IPS DF 4.7 (cell line): ENCODE data around the gene OTUD5.

Source experiments
- DNase-seq: peaks from one replicate; pipeline ENCODE4 v3.0.0-alpha.2; 2013; ENCODE audit warnings: low spot score; ENCODE audit errors: extremely low read depth

Gene OTUD5

DNA sequence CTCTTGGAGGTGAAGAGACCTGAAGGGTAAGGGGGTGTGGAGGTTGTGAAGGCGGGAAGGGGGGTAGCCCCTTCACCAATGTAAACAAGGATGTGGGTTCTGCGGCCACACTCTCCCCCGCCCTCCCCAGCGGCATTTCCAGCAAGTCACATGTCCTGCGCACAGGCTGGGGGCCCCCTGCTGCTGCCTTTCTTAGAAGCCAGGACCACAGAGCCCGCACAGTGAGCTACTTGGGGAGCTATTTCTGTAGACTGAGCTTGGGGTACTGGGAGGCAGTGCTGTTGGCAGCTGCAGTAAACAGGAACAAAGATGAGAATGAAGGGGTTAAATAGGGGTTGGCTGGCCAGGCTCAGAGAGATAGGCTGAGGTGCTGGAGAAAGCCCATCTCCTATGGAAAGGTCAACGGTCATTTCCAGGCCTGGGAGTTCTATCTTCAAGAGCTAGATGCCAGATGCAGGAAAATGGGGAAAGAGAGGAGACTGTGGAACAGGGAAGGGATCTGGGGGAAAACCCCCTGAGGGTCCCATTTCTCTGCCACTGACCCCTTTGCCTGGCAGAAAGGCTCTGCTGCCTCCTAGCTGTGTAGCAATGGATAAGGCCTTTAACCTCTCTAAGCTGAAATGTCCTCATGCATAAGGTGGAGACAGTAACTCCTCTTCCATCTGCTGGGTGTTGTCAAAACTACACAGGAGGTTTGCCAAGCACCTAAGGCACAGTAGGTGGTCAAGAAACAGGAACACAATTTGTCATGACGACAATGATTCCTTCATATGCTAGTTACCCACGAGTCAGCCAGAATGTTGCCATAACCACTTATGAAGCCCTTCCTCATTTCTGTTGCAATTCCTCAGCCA is 20.1 kb downstream of the OTUD5 start:
- DNase-seq, result no peak

DNA sequence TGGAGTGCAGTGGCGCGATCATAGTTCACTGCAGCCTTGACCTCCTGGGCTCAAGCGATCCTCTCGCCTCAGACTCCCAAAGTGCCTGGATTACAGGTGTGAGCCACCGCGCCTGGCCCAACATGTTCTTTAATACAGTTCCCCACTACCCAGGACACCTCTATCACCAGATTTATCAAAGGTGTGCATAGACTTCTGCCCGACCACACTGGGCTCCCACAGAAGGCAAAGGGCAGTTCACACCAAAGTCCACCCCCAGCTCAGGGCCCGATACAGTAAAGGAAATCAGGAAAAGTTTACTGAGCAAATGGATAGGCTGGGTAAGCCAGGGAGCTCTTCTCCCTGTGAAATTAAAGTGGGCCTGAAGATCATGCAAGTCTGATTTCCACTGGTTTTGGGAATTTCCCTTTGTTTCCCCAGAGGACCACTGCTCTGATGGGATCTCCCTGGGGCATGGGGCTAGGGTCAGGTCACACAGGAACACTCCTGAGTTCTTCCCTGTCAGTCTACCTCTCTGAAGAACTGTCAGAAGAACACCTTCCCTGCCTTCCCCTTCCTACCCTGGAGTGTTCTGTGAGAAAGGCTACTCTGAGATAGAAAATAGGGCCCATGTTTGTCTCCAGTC is 20.9 kb downstream of the OTUD5 start:
- DNase-seq, result no peak

DNA sequence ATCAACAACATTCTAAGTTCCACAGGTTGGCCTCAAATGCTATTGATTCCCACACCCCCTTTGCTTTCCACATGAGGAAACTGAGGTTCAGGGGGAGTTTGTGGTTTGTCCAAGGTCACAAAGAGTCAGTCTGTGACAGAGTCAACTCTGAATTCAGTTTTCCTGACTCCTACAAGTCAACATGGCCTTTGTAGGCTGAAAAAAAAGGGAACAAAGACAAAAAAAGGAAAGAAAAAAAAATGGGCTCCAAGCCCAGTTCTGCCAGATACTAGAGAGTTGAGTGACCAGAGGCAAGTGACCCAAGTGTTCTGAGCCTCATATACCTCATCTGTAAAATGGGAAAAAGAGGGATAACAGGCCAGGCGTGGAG is 22.1 kb downstream of the OTUD5 start:
- no peak for DNase-seq

- no peak for DNase-seq
Measured at GRCh38 chrX:48934581-48935300, 22.7 kb downstream of the OTUD5 start.

GRCh38 chrX:48933757-48934156 is 23.6 kb downstream of the OTUD5 start:
- DNase-seq, result no peak

DNA sequence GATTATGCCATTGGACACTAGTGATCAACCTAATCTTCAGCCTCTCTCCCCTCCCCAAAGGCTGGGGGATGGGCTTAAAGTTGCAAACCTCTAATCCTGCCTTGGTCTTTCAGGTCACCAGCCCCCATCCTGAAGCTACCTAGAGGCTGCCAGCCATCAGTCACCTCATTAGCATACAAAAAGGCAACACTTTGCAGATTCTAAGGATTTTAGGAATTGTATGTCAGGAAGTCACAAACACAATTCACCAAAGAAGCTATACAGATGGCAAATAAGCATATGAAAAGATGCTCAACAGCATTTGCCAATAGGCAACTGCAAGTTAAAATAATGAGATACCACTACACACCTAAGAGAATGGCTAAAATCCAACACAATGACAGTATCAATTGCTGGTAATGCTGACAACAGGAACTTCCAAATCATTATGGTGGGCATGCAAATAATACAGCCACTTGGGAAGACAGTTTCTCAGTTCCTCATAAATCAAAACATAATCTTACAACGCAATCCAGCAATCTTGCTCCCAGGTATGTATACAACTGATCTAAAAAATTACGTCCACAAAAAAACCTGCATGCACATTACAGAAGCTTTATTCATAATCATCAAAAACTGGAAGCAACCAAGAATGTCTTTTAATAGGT is 29.5 kb downstream of the OTUD5 start:
- DNase-seq, result peak; percentile 68

GRCh38 chrX:48927123-48927522 is 30.3 kb downstream of the OTUD5 start:
- DNase-seq, result no peak

- no peak for DNase-seq
Measured at GRCh38 chrX:48924270-48924669, 33.1 kb downstream of the OTUD5 start.

DNA sequence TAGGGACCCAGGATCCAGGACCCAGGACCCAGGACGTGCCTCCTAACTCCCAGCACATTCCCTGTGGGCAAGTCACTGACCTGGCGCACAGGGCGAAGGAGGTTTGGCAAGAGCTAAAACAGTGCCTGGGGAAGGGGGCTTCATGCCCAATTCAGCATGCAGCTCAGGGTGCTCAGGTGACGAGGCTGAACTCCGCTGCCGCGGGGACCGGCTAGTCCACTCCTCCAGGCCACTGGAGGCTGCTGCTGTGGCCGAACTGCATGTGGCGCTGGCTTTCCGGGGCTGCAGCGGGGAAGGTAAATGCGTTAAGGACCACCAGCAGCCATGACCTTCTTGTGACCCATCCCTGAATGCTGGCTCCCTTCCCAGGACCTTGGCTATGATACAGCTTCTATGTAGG is 33.6 kb downstream of the OTUD5 start:
- no peak for DNase-seq

- DNase-seq, result no peak
Measured at GRCh38 chrX:48920718-48921104, 36.7 kb downstream of the OTUD5 start.

DNA sequence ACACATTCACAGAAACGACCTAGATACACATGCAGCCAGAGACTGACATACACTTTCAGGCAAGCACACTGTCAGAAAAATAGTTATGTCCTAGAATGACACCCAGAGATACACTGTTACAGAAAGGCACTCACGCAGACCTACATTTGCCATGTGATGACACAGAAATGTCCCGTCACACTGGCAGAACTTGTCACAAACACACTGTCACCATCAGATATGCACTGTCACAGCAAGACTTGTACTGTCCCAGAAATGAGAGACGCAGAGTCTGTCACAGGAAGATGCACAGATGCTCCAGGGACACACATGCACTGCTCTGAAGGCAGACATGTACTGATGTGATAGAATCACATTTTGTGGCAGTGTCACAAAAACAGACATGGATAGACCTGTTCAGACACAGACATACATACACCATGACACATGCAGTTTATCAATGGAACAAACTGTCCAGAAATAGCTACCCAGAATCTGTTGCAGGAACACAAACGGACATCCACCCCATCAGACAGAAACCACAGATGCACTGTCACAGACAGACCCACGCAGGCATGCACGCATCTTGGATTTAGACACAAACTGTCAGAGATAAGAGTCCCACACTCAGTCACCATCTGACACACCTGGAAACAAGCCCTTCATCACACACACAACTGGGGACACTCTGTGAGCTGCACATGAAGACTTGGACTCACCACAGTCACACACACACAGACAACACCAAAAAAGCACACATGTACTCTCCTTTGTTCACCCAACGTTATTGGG is 37.3 kb downstream of the OTUD5 start:
- no peak for DNase-seq

GRCh38 chrX:48919360-48919841 is 38.0 kb downstream of the OTUD5 start:
- no peak for DNase-seq

GRCh38 chrX:48918643-48919340 is 38.6 kb downstream of the OTUD5 start, which contains the start of gene PIM2:
Gene PIM2 (minus strand): TSS chrX:48919024. CDS start chrX:48918834, 190 bp downstream.
- no peak for DNase-seq

DNA sequence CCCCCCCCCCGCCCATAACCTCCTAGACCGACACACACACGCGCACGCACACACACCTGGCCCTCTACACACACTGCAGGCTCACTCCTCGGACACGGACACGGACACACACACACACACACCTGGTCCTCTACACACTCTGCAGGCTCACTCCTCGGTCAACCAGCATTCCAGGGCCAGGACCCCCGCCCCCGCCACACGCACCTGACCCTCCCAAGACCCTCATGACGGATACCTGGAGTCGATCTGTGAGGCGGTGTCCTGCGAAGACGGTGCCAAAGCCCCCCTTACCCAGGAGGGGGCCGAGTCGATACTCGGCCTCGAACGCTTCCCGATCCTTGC is 39.1 kb downstream of the OTUD5 start:
- DNase-seq, result no peak

GRCh38 chrX:48917139-48918001 is 40.0 kb downstream of the OTUD5 start:
- no peak for DNase-seq

DNA sequence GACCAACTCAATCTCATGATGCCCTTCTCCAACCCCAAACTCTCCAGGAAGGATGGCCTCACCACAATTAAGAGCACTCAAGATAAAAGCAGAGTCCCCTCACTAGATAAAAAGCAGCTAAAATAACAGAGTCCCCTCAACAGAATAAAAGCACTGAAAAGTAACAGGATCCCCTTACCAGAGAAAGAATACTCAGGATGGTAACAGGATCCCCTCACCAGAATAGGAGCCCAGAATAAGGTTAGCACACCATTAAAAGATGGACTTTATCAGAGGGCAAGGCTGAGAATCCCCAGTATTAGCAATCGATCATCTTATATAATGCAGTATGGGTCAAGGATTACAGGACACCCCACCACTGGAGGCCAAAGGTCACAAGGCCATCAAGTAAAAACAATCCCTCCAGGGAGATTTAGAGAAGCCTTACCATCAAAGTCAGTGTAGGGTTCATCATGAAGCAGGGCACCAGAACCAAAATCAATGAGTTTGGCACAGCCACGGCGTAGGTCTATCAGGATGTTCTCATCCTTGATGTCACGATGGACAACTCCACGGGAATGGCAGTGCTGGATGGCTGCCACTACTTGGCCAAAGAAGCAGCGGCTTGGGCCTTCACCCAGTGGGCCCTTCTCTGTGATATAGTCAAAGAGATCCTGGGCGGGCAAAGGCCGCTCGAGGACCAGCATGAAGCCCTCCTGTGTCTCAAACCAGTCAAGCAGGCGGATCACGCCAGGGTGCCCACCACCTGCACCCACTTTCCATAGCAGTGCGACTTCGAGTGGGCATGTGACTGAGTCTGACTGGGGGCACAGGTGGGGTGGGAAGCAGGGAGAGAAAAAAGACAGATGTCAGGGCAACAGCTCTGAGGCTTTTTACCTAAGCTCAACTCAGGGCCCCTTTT is 42.6 kb downstream of the OTUD5 start:
- no peak for DNase-seq

GRCh38 chrX:48913605-48914366 is 43.6 kb downstream of the OTUD5 start:
- no peak for DNase-seq
